ENCODE data around the gene METTL9. TPM values are rescaled to one million over a fixed set of nuclear protein-coding genes. Genes with fewer than 3 reads are reported as not detected.
"Not testable (repeated sequence)": the region's sequence is repeated elsewhere in the genome, so short reads cannot be mapped to it uniquely, and the experiment has no call there.

The METTL9 gene
- total and polyA plus RNA-seq, 7 donors: 56.0 to 155 (median 108) TPM

GRCh38 chr16:21554795-21555585 is 44.4 kb upstream of the METTL9 start:
- Histone ChIP-seq H3K4me3 (peak overlapping the region in 1 of 4 donors; percentile 21), H3K27me3 (peaks cover 0 to 9% (median 0%) of the 10 kb centered on the region in 3 donors), H3K36me3 (no peaks in the 10 kb centered on the region), H3K9me3 (no peaks in the 10 kb centered on the region), H3K27ac (no peak overlapping the region), H3K4me1 (peaks cover 0 to 12% (median 10%) of the 10 kb centered on the region in 4 donors)
- intact Hi-C loops (cut with DNase I): loop anchor here (5.0 to 10.0 kb wide), 3 partner anchors 33 to 400 kb away; partner anchors contain the start of genes DNAH3 and LDAF1
- WGBS, 2 donors: 35 to 36% methylated on average over 41 of the region's 41 CpGs
- TF ChIP-seq EP300 (IDR thresholded peaks at IDR 0.05) (no peak), POLR2A (IDR thresholded peaks at IDR 0.05) (no peak), CTCF (IDR thresholded peaks at IDR 0.05) (peak; percentile 98 to 100 (median 99)), POLR2AphosphoS5 (IDR thresholded peaks at IDR 0.05) (peak in 2 of 4 donors; percentile 40 to 49)
- peak; percentile 95 for DNase-seq

- H3K27me3 ChIP-seq, H3K27ac ChIP-seq, H3K36me3 ChIP-seq, H3K4me3 ChIP-seq, H3K9me3 ChIP-seq: not testable (repeated sequence)
- H3K4me1 ChIP-seq: peaks cover 0 to 12% (median 10%) of the 10 kb centered on the region in 4 donors
- WGBS, 2 donors: 90 to 93% methylated on average over 15 of the region's 15 CpGs
- intact Hi-C loops (cut with DNase I): loop anchor here (5.0 to 10.0 kb wide), 3 partner anchors 33 to 401 kb away; partner anchors contain the start of genes DNAH3 and LDAF1
- DNase-seq: peak; percentile 69
These were observed 43.8 kb upstream of the METTL9 start for GRCh38 chr16:21555621-21556020.

- H3K4me3 ChIP-seq, H3K36me3 ChIP-seq, H3K9me3 ChIP-seq, H3K27me3 ChIP-seq: not testable (repeated sequence)
- intact Hi-C loops (cut with DNase I): loop anchor here (5.0 to 10.0 kb wide), 3 partner anchors 34 to 401 kb away; partner anchors contain the start of genes DNAH3 and LDAF1
- DNase-seq: peak; percentile 53
- Histone ChIP-seq H3K4me1 (peaks cover 0 to 12% (median 10%) of the 10 kb centered on the region in 4 donors), H3K27ac (peak overlapping the region in 1 of 4 donors; percentile 42)
- WGBS, 2 donors: 96 to 97% methylated on average over 4 of the region's 4 CpGs
These were observed 43.3 kb upstream of the METTL9 start for GRCh38 chr16:21556026-21556595.

GRCh38 chr16:21556651-21557241 is 42.6 kb upstream of the METTL9 start:
- H3K4me1 ChIP-seq: peaks cover 0 to 12% (median 10%) of the 10 kb centered on the region in 4 donors
- intact Hi-C loops (cut with DNase I): loop anchor here (5.0 to 10.0 kb wide), 3 partner anchors 34 to 402 kb away; partner anchors contain the start of genes DNAH3 and LDAF1
- not testable (repeated sequence) for H3K27me3 ChIP-seq, H3K9me3 ChIP-seq, H3K4me3 ChIP-seq, H3K36me3 ChIP-seq
- DNase-seq: peak; percentile 88
- TF ChIP-seq POLR2AphosphoS5 (IDR thresholded peaks at IDR 0.05): peak in 1 of 4 donors; percentile 14
- WGBS, 2 donors: 53 to 71% methylated on average over 24 to 25 of the region's 25 CpGs
- peak overlapping the region in 2 of 4 donors; percentile 34 to 45 for H3K27ac ChIP-seq

GRCh38 chr16:21560462-21560861 is 38.9 kb upstream of the METTL9 start:
- TF ChIP-seq POLR2AphosphoS5 (IDR thresholded peaks at IDR 0.05) (no peak), CTCF (IDR thresholded peaks at IDR 0.05) (no peak), EP300 (IDR thresholded peaks at IDR 0.05) (no peak), POLR2A (IDR thresholded peaks at IDR 0.05) (no peak)
- intact Hi-C loops (cut with DNase I): no loop called here
- H3K36me3 ChIP-seq: no peaks in the 10 kb centered on the region
- 71 to 78% methylated on average over 2 of the region's 2 CpGs for WGBS, 2 donors
- H3K9me3 ChIP-seq: no peaks in the 10 kb centered on the region
- peaks cover 0 to 9% (median 0%) of the 10 kb centered on the region in 3 donors for H3K27me3 ChIP-seq
- peaks cover 0 to 2% (median under 1%) of the 10 kb centered on the region in 4 donors for H3K4me1 ChIP-seq
- no peak overlapping the region for H3K27ac ChIP-seq
- H3K4me3 ChIP-seq: no peak overlapping the region
- peak; percentile 48 for DNase-seq

- 93 to 94% methylated on average over 2 of the region's 2 CpGs for WGBS, 2 donors
- H3K4me3 ChIP-seq: no peak overlapping the region
- no peak for TF ChIP-seq POLR2AphosphoS5 (IDR thresholded peaks at IDR 0.05)
- TF ChIP-seq EP300 (IDR thresholded peaks at IDR 0.05): no peak
- no peak for TF ChIP-seq POLR2A (IDR thresholded peaks at IDR 0.05)
- no peak for TF ChIP-seq CTCF (IDR thresholded peaks at IDR 0.05)
- H3K36me3 ChIP-seq: no peaks in the 10 kb centered on the region
- peak; percentile 51 for DNase-seq
- no peaks in the 10 kb centered on the region for H3K9me3 ChIP-seq
- H3K27ac ChIP-seq: no peak overlapping the region
- H3K4me1 ChIP-seq: peaks cover 0 to 8% (median 0%) of the 10 kb centered on the region in 4 donors
- H3K27me3 ChIP-seq: no peaks in the 10 kb centered on the region
- intact Hi-C loops (cut with DNase I): no loop called here
These were observed 35.7 kb upstream of the METTL9 start for GRCh38 chr16:21563676-21564075.

- H3K4me3 ChIP-seq; DNase-seq; H3K27ac ChIP-seq; H3K27me3 ChIP-seq; H3K9me3 ChIP-seq; H3K4me1 ChIP-seq; intact Hi-C loops (cut with DNase I); H3K36me3 ChIP-seq: not testable (repeated sequence)
- WGBS, 2 donors: 86 to 92% methylated on average over 1 of the region's 1 CpG
These were observed 35.0 kb upstream of the METTL9 start for GRCh38 chr16:21564367-21564766.
